ENCODE measurements around the gene RIPPLY3.
"Not testable (repeated sequence)": the region's sequence is repeated elsewhere in the genome, so short reads cannot be mapped to it uniquely, and the experiment has no call there.

GRCh38 chr21:37002851-37003250, 3.7 kb upstream of the RIPPLY3 start:
- not testable (repeated sequence) for TF ChIP-seq CTCF, POLR2A, POLR2AphosphoS5 (IDR thresholded peaks at IDR 0.05)

Measured in stomach (tissue), 4 donors.